AG04450 (cell line): ENCODE data around the gene SCP2. TPM values are rescaled to one million over a fixed set of nuclear protein-coding genes. Genes with fewer than 3 reads are reported as not detected.

Experiments used
- CTCF ChIA-PET: fragments of 300-600, 350-600 bp; formaldehyde crosslinking; extraction: SDS; loops from one replicate; lab custom pipeline; 2022; ENCODE audit warnings: antibody characterized with exemption, inconsistent platforms; lab: Charles Lee
- POLR2A ChIA-PET: fragments of 350-600 bp; formaldehyde crosslinking; extraction: SDS; loops from one replicate; lab custom pipeline; 2021; ENCODE audit warnings: antibody characterized with exemption, inconsistent platforms; lab: Yijun Ruan, JAX
- DNase-seq: peaks from one replicate; pipeline ENCODE4 v3.0.0-alpha.2; 2011; ENCODE audit warnings: low read depth, low spot score
- H3K27ac ChIP-seq: one replicate; pipeline ENCODE4 v1.5.1; 2012; ENCODE audit warnings: low read depth, low read length, control low read depth
- H3K27me3 ChIP-seq: one replicate; pipeline ENCODE4 v1.6.0; 2012; ENCODE audit warnings: low read length; ENCODE audit not compliant: control insufficient read depth, insufficient read depth
- H3K4me3 ChIP-seq: 2 replicates; pipeline ENCODE4 v1.5.1; 2011; ENCODE audit warnings: mild to moderate bottlenecking, low read depth, low read length, control low read depth
- H3K9me3 ChIP-seq: 2 replicates; pipeline ENCODE4 v1.5.1; 2012; ENCODE audit warnings: low read length; ENCODE audit not compliant: control insufficient read depth, insufficient read depth
- polyA plus RNA-seq: library from polyadenylated mRNA; depleted of rRNA; stranded (reverse); fragments of >200 nt; gene quantifications from 2 replicates; pipeline ENCODE4 v1.2.3, GENCODE V29; 2011
- TF ChIP-seq, protein P1 (sequence below): IDR thresholded peaks from 2 replicates; pipeline ENCODE4 v1.5.1; 2011; ENCODE audit warnings: low read depth, low read length, control low read depth, inconsistent platforms

SCP2 gene
- polyA plus RNA-seq, 1 experiment: 278 TPM

GRCh38 chr1:53091841-53092645 is 165.0 kb downstream of the SCP2 start:
- CTCF ChIA-PET: interaction anchor here (1.2 kb wide), 1 partner anchor 94 kb away, joined by 3 read pairs; no protein-coding TSS in a partner anchor
- H3K9me3 ChIP-seq: peaks cover 16% of the 10 kb centered on the region
- POLR2A ChIA-PET: interaction anchor here (1.0 kb wide), 1 partner anchor 15 kb away, joined by 3 read pairs; no protein-coding TSS in a partner anchor
- no peaks in the 10 kb centered on the region for H3K27me3 ChIP-seq
- no peak overlapping the region for H3K4me3 ChIP-seq
- TF ChIP-seq, protein P1, sequence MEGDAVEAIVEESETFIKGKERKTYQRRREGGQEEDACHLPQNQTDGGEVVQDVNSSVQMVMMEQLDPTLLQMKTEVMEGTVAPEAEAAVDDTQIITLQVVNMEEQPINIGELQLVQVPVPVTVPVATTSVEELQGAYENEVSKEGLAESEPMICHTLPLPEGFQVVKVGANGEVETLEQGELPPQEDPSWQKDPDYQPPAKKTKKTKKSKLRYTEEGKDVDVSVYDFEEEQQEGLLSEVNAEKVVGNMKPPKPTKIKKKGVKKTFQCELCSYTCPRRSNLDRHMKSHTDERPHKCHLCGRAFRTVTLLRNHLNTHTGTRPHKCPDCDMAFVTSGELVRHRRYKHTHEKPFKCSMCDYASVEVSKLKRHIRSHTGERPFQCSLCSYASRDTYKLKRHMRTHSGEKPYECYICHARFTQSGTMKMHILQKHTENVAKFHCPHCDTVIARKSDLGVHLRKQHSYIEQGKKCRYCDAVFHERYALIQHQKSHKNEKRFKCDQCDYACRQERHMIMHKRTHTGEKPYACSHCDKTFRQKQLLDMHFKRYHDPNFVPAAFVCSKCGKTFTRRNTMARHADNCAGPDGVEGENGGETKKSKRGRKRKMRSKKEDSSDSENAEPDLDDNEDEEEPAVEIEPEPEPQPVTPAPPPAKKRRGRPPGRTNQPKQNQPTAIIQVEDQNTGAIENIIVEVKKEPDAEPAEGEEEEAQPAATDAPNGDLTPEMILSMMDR: no peak
- DNase-seq: no peak
- H3K27ac ChIP-seq: no peak overlapping the region

GRCh38 chr1:53092659-53093450 is 165.8 kb downstream of the SCP2 start:
- DNase-seq: no peak
- ChIA-PET POLR2A (interaction anchor here (1.0 kb wide), 1 partner anchor 15 kb away, joined by 3 read pairs; no protein-coding TSS in a partner anchor), CTCF (no interaction called here)
- Histone ChIP-seq H3K27me3 (no peaks in the 10 kb centered on the region), H3K9me3 (peaks cover 23% of the 10 kb centered on the region), H3K4me3 (no peak overlapping the region), H3K27ac (no peak overlapping the region)
- TF ChIP-seq, protein P1: no peak

DNA sequence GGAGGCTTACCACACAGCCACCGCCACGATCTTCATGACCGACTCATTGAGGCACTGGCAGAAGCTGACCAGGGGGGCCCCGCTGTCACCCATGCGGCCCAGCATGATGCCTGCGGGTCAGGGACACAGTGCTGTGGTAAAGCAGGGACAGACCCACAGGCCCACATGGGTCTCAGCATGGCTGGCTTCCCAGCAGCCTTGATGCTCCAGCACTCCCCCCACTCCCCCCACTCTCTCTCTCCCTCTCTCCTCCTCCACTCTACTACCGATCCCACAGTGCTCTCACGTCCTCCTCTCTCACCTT is 166.3 kb downstream of the SCP2 start:
- no peak overlapping the region for H3K27ac ChIP-seq
- TF ChIP-seq, protein P1: no peak
- H3K27me3 ChIP-seq: no peaks in the 10 kb centered on the region
- ChIA-PET POLR2A (no interaction called here), CTCF (no interaction called here)
- no peak overlapping the region for H3K4me3 ChIP-seq
- DNase-seq: no peak
- peaks cover 28% of the 10 kb centered on the region for H3K9me3 ChIP-seq

GRCh38 chr1:53093778-53094532 is 166.9 kb downstream of the SCP2 start:
- H3K4me3 ChIP-seq: no peak overlapping the region
- no peaks in the 10 kb centered on the region for H3K27me3 ChIP-seq
- H3K27ac ChIP-seq: peak overlapping the region; percentile 2
- DNase-seq: no peak
- ChIA-PET POLR2A (no interaction called here), CTCF (no interaction called here)
- TF ChIP-seq, protein P1: no peak
- H3K9me3 ChIP-seq: peaks cover 34% of the 10 kb centered on the region
